ENCODE results near the gene COA3.

DNA sequence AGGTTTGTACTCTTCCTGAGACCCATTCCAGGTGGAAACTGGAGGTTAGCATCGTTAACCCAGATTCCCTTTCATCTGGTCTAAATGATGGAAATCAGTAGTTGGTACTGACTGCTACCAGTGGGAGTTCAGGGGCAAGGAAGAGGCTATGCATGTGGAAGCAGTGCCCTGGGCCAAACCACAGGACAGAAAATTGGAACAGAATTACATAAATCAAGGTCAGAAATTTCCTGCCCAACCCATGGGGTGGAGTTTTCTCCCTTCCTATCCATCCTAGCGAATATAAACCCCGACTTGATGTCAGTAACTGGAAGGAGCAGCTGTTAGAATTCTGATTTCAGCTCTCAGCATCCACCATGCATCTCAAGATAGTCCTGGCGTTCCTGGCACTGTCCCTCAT, 45.8 kb upstream of the COA3 start, which contains the start of gene AOC2:
- TF ChIP-seq CTCF (IDR thresholded peaks at IDR 0.05), result no peak
- TF ChIP-seq POLR2A (IDR thresholded peaks at IDR 0.05), result no peak

Measured in Peyer's patch (tissue), 4 donors.